ENCODE data around the gene MS4A4E. TPM values are rescaled to one million over a fixed set of nuclear protein-coding genes. Genes with fewer than 3 reads are reported as not detected.

Gene MS4A4E
- total and polyA plus RNA-seq, 2 of the 13 experiments (the other 11 are each of a cell fraction or from before 2014, with no cell fraction given) = not detected

- no TSS peak for BruUV-seq (replicated peaks)
- Histone ChIP-seq H2AFZ (ENCODE audit: low read length) (no peak overlapping the region), H3K79me2 (ENCODE audit: insufficient read depth, low read length) (no peaks in the 10 kb centered on the region), H3K4me2 (ENCODE audit: low read depth, low read length) (no peak overlapping the region), H4K20me1 (ENCODE audit: insufficient read depth, low read length) (no peaks in the 10 kb centered on the region), H3K27ac (ENCODE audit: extremely low read length, insufficient read depth, low read length) (no peak overlapping the region), H3K27me3 (ENCODE audit: control insufficient read depth in 1 of 2, insufficient read depth in 2 of 2, low read length in 2 of 2) (no peaks in the 10 kb centered on the region; a peak in 1 of 5 replicates), H3K4me3 (replicated peaks in 1 of 3; ENCODE audit: insufficient read depth in 1 of 3, low read depth in 2 of 3, low read length in 3 of 3) (no peak overlapping the region), H3K4me1 (ENCODE audit: insufficient read depth, low read length) (no peaks in the 10 kb centered on the region), H3K9ac (ENCODE audit: insufficient read depth, low read depth, low read length) (no peak overlapping the region), H3K36me3 (replicated peaks in 1 of 2; ENCODE audit: control insufficient read depth in 1 of 2, insufficient read depth in 2 of 2, low read length in 2 of 2) (no peaks in the 10 kb centered on the region), H3K9me3 (ENCODE audit: low read length) (no peaks in the 10 kb centered on the region)
- in situ Hi-C loops (cut with HindIII; ENCODE audit: extremely low pct_ligation_motif_present, low pct_unique_long_range_greater_than_20kb) = loop anchor here (25.0 kb wide), 1 partner anchor 360 kb away; no protein-coding TSS in a partner anchor
- ATAC-seq (no peak), DNase-seq (ENCODE audit: low spot score) (no peak), FAIRE-seq (no peak)
- POLR2A ChIA-PET = no interaction called here
- WGBS (ENCODE audit: low lambda C conversion rate) = 0% methylated on average over 1 of the region's 2 CpGs
- intact Hi-C loops (cut with micrococcal nuclease; ENCODE audit: unreplicated experiment) = no loop called here
- TF ChIP-seq PHF20 (CRISPR knock-in tag; IDR thresholded peaks at IDR 0.05) (no peak), MAFK (conservative IDR thresholded peaks at IDR 0.05 in 1 of 2, IDR thresholded peaks at IDR 0.05 in 1 of 2; ENCODE audit: low read length in 2 of 2) (0 out of 4 replicates have a peak, but pooled peaks of 1 of the 2 experiments have one; percentile 6), MAFF (IDR thresholded peaks at IDR 0.05; ENCODE audit: low read depth, low read length) (0 out of 2 replicates have a peak, but pooled peaks have one; percentile 7)
- CTCF ChIA-PET (ENCODE audit: low intra/inter-chr PET ratio, low total read pairs) = interaction anchor here (1.1 kb wide), 1 partner anchor 83 kb away, joined by 4 read pairs; no protein-coding TSS in a partner anchor
These were observed 9.5 kb upstream of the MS4A4E start for GRCh38 chr11:60252213-60253108.

- H3K36me3 ChIP-seq (replicated peaks in 1 of 2; ENCODE audit: control insufficient read depth in 1 of 2, insufficient read depth in 2 of 2, low read length in 2 of 2) = no peaks in the 10 kb centered on the region
- ChIA-PET CTCF (ENCODE audit: low intra/inter-chr PET ratio, low total read pairs) (interaction anchor here (1.1 kb wide), 1 partner anchor 82 kb away, joined by 4 read pairs; no protein-coding TSS in a partner anchor), POLR2A (no interaction called here)
- intact Hi-C loops (cut with micrococcal nuclease; ENCODE audit: unreplicated experiment) = loop anchor here (1.0 kb wide), 1 partner anchor 428 kb away; no protein-coding TSS in a partner anchor
- peak; percentile 23 for DNase-seq (ENCODE audit: low spot score)
- no peaks in the 10 kb centered on the region for H3K79me2 ChIP-seq (ENCODE audit: insufficient read depth, low read length)
- H3K9ac ChIP-seq (ENCODE audit: insufficient read depth, low read depth, low read length) = no peak overlapping the region
- in situ Hi-C loops (cut with HindIII; ENCODE audit: extremely low pct_ligation_motif_present, low pct_unique_long_range_greater_than_20kb) = loop anchor here (25.0 kb wide), 1 partner anchor 361 kb away; no protein-coding TSS in a partner anchor
- H3K27ac ChIP-seq (ENCODE audit: extremely low read length, insufficient read depth, low read length) = no peak overlapping the region
- 13% methylated on average over 6 of the region's 6 CpGs for WGBS (ENCODE audit: low lambda C conversion rate)
- BruUV-seq (replicated peaks) = no TSS peak
- H3K4me1 ChIP-seq (ENCODE audit: insufficient read depth, low read length) = no peaks in the 10 kb centered on the region
- no peaks in the 10 kb centered on the region; a peak in 1 of 5 replicates for H3K27me3 ChIP-seq (ENCODE audit: control insufficient read depth in 1 of 2, insufficient read depth in 2 of 2, low read length in 2 of 2)
- H3K4me2 ChIP-seq (ENCODE audit: low read depth, low read length) = no peak overlapping the region
- H4K20me1 ChIP-seq (ENCODE audit: insufficient read depth, low read length) = no peaks in the 10 kb centered on the region
- no peaks in the 10 kb centered on the region for H3K9me3 ChIP-seq (ENCODE audit: low read length)
- no peak overlapping the region for H2AFZ ChIP-seq (ENCODE audit: low read length)
- H3K4me3 ChIP-seq (replicated peaks in 1 of 3; ENCODE audit: insufficient read depth in 1 of 3, low read depth in 2 of 3, low read length in 3 of 3) = no peak overlapping the region
- peak; percentile 26 for FAIRE-seq
- peak; percentile 62 for ATAC-seq
- TF ChIP-seq HNF4G (IDR thresholded peaks at IDR 0.05; ENCODE audit: borderline replicate concordance, low read depth, low read length) (no peak), HNF4G (CRISPR knock-in tag; IDR thresholded peaks at IDR 0.05; ENCODE audit: borderline replicate concordance, low read depth) (no peak), STAG1 (CRISPR knock-in tag; IDR thresholded peaks at IDR 0.05) (peak; percentile 47), SMC3 (IDR thresholded peaks at IDR 0.05; ENCODE audit: low read length) (peak; percentile 42; the same call in 1 of the 2 replicates), ZC3H13 (CRISPR knock-in tag; IDR thresholded peaks at IDR 0.05) (no peak), ZNF770 (CRISPR knock-in tag; IDR thresholded peaks at IDR 0.05) (peak; percentile 46; the same call in 1 of the 2 replicates), ELK4 (CRISPR knock-in tag; IDR thresholded peaks at IDR 0.05; ENCODE audit: borderline replicate concordance) (no peak)
These were observed 8.7 kb upstream of the MS4A4E start for GRCh38 chr11:60251485-60252212.

All from HepG2 (cell line).